Chondrocyte (in vitro differentiated cells): ENCODE results near the gene TPO. TPM values are rescaled to one million over a fixed set of nuclear protein-coding genes. Genes with fewer than 3 reads are reported as not detected.
"Not testable (repeated sequence)": the region's sequence is repeated elsewhere in the genome, so short reads cannot be mapped to it uniquely, and the experiment has no call there.

Experiments
- DNase-seq: peaks from one replicate; pipeline ENCODE4 v3.0.0; 2021; ENCODE audit warnings: mixed read lengths, low spot score
- H3K27ac Mint-ChIP-seq: one replicate; pipeline ENCODE4 v1.8.0; 2021; ENCODE audit warnings: mild to moderate bottlenecking, moderate library complexity, mixed read lengths; ENCODE audit not compliant: unreplicated experiment
- H3K27me3 Mint-ChIP-seq: 2 replicates; pipeline ENCODE4 v1.8.0; 2021; ENCODE audit warnings: low read depth, mixed read lengths
- H3K36me3 Mint-ChIP-seq: 2 replicates; pipeline ENCODE4 v1.8.0; 2021; ENCODE audit warnings: low read depth, mixed read lengths
- H3K4me1 Mint-ChIP-seq: 2 replicates; pipeline ENCODE4 v1.8.0; 2021; ENCODE audit warnings: low read depth, mild to moderate bottlenecking, mixed read lengths
- H3K4me3 Mint-ChIP-seq: one replicate; pipeline ENCODE4 v1.8.0; 2021; ENCODE audit warnings: mild to moderate bottlenecking, moderate library complexity, mixed read lengths; ENCODE audit not compliant: unreplicated experiment
- H3K9me3 Mint-ChIP-seq: 2 replicates; pipeline ENCODE4 v1.8.0; 2021; ENCODE audit warnings: low read depth, mixed read lengths
- total RNA-seq: library from RNA; stranded (reverse); gene quantifications from 3 replicates; pipeline ENCODE4 v1.2.1, GENCODE V29; 2021
- TF ChIP-seq, protein P1 (sequence below): fragments of 200-600 bp; sonication (generic); IDR thresholded peaks from 2 replicates; pipeline ENCODE4 v1.5.0; 2021; ENCODE audit warnings: antibody characterized with exemption, mild to moderate bottlenecking, moderate library complexity

Gene TPO
- total RNA-seq, 1 donor from 2014 or later = not detected

DNA sequence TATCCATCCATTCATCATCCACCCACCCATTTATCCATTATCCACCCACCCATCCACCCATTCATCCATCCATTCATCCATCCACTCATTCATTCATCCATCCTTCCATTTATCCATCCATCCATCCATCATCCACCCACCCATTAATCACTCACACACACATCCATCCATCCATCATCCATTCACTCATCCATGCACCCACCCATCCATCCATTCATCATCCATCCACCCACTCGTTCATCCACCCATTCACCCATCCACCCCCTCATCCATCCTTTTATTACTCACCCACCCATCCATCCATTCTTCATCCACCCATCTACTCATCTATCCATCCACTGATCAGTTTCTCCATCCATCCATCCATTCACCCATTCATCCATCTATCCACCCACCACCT lies 8.1 kb upstream of the TPO start:
- Mint-ChIP-seq H3K4me3 (no peak overlapping the region), H3K9me3 (no peaks in the 10 kb centered on the region), H3K27ac (no peak overlapping the region), H3K36me3 (no peaks in the 10 kb centered on the region), H3K4me1 (no peaks in the 10 kb centered on the region), H3K27me3 (peaks cover 12% of the 10 kb centered on the region)
- TF ChIP-seq, protein P1, sequence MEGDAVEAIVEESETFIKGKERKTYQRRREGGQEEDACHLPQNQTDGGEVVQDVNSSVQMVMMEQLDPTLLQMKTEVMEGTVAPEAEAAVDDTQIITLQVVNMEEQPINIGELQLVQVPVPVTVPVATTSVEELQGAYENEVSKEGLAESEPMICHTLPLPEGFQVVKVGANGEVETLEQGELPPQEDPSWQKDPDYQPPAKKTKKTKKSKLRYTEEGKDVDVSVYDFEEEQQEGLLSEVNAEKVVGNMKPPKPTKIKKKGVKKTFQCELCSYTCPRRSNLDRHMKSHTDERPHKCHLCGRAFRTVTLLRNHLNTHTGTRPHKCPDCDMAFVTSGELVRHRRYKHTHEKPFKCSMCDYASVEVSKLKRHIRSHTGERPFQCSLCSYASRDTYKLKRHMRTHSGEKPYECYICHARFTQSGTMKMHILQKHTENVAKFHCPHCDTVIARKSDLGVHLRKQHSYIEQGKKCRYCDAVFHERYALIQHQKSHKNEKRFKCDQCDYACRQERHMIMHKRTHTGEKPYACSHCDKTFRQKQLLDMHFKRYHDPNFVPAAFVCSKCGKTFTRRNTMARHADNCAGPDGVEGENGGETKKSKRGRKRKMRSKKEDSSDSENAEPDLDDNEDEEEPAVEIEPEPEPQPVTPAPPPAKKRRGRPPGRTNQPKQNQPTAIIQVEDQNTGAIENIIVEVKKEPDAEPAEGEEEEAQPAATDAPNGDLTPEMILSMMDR = no peak
- DNase-seq = no peak

DNA sequence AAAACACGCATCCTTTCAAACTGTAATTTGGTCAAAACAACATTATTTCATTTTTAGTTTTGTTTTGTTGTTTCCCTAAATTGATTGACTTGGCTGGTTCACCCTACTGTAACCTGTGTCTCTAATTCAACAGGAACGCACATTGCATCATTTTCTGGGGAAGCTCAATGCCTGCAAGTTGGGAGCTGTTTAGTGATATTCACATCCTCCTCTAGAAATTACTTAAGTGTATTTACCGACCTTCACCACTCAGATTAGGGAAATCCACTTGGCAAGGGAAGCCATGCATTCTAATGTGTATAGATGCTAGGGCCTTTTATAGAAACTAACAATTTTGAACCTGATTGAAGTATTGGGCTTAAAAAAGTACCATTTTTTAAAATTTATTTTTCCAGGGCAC lies 7.3 kb upstream of the TPO start:
- no peaks in the 10 kb centered on the region for H3K4me1 Mint-ChIP-seq
- H3K9me3 Mint-ChIP-seq = no peaks in the 10 kb centered on the region
- TF ChIP-seq, protein P1 = no peak
- no peak overlapping the region for H3K4me3 Mint-ChIP-seq
- H3K27me3 Mint-ChIP-seq = peaks cover 16% of the 10 kb centered on the region
- no peaks in the 10 kb centered on the region for H3K36me3 Mint-ChIP-seq
- DNase-seq = no peak
- no peak overlapping the region for H3K27ac Mint-ChIP-seq

DNA sequence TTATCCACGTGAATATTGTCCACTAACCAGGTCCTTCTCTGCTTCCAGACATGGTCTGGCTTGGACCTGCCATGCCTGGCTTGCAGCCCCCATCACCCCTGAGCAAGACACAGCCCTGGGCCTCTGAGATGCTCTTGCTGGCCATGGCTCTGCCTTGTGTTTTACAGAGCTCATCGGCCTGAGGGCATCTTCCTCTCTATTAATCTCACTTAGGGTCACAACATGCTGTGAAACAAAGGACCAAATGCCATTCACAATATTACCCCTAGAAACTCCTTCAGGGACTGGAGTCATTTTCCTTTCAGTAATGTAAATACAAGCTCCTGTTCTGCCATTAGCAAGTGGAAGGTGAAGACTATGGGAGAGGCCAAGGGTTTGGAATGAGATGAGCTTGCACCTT lies 6.8 kb upstream of the TPO start:
- H3K27ac Mint-ChIP-seq = no peak overlapping the region
- no peaks in the 10 kb centered on the region for H3K4me1 Mint-ChIP-seq
- no peak for DNase-seq
- TF ChIP-seq, protein P1 = no peak
- H3K27me3 Mint-ChIP-seq = peaks cover 16% of the 10 kb centered on the region
- H3K36me3 Mint-ChIP-seq = no peaks in the 10 kb centered on the region
- H3K4me3 Mint-ChIP-seq = no peak overlapping the region
- no peaks in the 10 kb centered on the region for H3K9me3 Mint-ChIP-seq

DNA sequence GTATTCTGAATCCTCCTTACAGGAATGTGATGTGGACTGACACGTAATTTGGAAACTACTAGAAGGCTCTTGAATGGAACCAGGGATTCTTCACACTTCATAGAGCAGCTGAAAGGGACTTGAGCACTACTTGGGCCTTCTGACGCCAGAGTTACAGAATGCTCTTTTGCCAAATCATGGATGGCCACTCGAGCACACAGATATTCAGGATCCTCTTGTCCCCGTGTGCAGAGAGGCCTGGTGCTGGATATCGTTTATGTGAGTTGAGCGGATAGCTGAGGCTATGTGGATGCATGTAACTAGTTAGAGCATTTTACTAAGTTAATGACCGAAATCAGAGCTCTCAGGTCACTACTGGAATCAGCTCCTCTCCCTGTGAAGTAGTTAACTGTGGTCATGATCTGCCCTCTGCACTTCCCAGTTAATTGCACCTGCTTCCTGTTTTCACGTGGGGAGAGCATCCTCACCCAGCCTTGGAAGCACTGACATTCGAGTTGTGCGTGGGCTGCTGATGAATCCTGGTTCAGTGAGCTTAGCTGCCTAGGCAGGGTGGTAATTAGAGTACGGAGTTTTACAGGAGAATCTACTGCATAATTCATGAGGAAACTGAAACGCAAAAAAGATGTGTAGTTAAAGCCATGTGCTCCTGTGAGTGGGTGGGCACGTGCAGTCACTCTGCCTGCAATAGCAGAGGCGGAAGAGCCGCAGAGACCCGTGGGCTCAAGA lies 5.2 kb upstream of the TPO start:
- TF ChIP-seq, protein P1 = no peak
- no peaks in the 10 kb centered on the region for H3K9me3 Mint-ChIP-seq
- no peak for DNase-seq
- no peaks in the 10 kb centered on the region for H3K4me1 Mint-ChIP-seq
- no peaks in the 10 kb centered on the region for H3K36me3 Mint-ChIP-seq
- no peak overlapping the region for H3K4me3 Mint-ChIP-seq
- H3K27me3 Mint-ChIP-seq = peaks cover 17% of the 10 kb centered on the region
- no peak overlapping the region for H3K27ac Mint-ChIP-seq

DNA sequence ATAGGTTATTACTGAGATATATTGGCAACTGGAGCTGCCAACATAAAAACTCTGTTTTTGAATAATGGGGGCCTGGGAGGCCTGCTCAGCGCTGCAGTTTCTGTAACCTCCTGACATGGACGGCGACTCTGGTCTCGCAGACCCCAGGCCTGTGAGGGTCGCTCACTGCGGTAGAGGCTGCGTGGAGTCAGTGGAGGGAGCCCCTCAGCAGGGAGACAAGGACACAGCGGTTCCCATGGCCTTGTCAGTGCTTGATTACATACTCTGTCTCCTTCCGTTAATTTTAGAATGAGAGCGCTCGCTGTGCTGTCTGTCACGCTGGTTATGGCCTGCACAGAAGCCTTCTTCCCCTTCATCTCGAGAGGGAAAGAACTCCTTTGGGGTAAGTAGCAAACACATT lies 858 bp downstream of the TPO start:
- Mint-ChIP-seq H3K27me3 (peaks cover 6% of the 10 kb centered on the region), H3K4me3 (no peak overlapping the region), H3K9me3 (no peaks in the 10 kb centered on the region), H3K36me3 (no peaks in the 10 kb centered on the region), H3K27ac (no peak overlapping the region), H3K4me1 (no peaks in the 10 kb centered on the region)
- DNase-seq = no peak
- TF ChIP-seq, protein P1 = no peak

DNA sequence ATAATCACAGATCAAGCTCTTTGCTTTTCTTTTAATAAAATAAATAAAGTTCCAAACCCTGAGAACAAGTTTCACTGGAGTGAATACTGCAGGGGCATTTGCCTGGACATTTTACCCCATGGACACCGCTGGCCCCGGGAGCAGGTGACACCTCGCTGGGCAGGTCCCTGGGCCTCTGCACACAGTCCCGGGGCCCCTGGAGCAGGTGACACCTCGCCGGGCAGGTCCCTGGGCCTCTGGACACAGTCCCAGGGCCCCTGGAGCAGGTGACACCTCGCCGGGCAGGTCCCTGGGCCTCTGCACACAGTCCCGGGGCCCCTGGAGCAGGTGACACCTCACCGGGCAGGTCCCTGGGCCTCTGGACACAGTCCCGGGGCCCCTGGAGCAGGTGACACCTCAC lies 1.6 kb downstream of the TPO start:
- not testable (repeated sequence) for H3K36me3 Mint-ChIP-seq, H3K4me1 Mint-ChIP-seq, H3K27ac Mint-ChIP-seq, DNase-seq, H3K27me3 Mint-ChIP-seq, H3K9me3 Mint-ChIP-seq, H3K4me3 Mint-ChIP-seq
